ENCODE data around the gene ADRM1.

The ADRM1 gene

DNA sequence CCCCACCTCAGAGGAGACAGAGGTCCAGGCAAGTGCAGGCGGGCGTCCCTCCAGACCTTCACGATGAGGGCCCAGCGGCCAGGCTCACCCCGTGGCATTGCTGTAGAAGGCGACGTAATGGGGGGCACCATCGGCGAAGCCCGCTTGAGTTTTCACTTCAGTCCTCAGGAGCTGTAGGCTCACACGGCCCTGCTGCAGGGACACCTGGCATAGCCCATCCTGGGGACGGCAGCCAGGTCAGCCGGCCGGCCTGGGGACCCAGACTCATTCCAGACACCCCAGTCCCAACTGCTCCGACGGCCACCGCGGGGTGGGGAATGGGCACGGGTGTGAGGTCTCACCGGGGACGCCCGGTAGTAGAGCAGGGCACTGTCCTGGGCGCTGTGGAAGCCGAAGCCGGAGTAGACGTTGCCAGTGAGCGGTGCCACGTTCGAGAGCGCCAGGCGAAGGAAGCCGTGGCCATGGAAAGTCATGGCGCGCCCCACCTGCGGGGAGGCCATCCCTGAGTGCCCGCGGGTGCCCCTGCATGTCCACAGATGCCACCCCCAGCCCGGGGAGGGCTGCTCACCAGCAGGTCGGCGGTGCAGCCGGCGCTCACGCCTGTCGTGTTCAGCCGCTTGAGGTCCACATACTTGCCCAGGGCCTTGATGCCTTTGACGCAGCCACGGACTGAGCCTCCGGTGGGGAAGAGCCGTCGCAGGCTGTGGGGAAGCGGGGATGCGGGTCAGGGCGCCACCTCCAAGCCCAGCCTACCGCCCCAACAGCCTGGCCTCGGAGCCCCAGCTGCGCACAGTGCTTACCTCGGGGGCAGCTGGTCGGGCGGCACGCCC is 9.2 kb downstream of the ADRM1 start:
- DNase-seq, result no peak

DNA sequence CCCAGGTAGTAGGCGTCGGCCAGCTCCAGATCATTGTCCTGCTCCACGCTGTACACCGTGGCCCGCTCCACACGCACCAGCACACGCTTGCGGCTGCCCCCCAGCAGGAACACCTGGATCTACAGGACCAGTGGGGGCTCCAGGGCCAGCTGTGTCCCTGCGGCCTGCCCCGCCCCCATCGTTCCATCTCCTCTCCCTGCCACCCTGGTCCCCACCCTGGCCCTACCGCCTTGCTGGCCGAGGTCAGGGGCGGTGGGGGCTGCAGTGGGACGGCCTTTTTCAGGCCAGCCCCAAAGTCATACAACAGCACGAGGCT is 9.8 kb downstream of the ADRM1 start:
- no peak for DNase-seq

DNA sequence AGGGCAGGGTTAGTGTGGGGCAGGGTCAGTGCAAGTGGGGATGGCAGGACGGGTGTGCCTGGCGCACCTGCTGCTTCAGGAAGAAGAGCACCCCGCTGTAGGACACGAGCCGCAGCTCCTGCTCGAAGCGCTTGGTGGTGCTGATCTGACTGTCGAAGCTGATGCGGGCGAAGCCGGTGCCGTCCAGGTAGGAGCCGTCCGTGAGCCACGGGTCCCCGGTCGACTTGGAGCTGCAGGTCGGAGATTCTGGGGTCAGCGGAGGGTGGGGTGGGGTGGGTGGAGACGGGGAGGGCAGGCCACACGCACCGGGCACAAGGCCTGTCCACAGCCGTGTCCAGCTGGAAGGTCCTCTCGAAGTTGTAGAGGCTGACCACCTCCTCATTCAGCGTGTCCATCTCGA is 10.2 kb downstream of the ADRM1 start:
- DNase-seq, result no peak

DNA sequence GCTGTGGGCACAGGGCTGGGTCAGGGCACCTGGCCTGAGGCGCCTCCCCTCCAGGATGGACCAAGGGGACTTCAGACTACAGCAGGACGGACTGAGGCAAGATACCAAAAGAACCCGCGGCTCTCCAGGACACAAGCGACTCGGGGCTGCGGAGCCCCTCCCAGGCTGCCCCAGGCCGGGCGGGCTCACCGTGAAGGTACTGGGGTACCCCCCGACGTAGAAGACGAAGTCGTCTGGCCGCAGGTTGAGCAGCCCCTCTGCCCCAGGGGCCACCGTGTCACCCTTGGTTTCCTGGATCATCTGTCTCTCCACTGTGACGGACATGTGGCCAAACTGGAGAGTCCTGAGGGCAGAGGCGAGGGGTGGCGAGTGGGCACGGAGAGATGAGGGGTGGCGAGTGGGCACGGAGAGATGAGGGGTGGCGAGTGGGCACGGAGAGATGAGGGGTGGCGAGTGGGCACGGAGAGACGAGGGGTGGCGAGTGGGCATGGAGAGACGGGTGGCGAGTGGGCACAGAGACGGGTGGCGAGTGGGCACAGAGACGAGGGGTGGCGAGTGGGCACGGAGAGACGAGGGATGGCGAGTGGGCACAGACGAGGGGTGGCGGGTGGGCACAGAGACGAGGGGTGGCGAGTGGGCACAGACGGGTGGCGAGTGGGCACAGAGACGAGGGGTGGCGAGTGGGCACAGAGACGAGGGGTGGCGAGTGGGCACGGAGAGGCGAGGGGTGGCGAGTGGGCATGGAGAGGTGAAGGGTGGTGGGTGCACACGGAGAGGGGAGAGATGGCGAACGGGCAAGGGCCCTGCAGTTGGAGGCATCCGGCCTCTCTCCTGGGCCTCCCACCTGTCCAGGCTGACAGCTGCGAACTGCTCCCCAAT is 10.9 kb downstream of the ADRM1 start:
- no peak for DNase-seq

DNA sequence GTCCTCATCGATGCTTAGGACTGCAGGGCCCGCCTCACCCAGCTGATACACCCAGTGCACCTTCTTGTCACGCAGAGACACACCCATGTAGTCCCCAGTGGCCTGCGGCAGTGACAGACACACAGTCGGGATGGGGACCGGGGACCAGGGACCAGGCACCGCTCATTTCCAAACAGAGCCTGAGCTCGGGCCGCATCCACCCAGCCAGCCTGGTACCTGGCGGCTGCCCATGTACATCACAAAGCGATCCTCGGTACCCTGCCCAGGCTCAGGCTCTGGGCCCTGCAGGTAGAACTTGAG is 11.5 kb downstream of the ADRM1 start:
- no peak for DNase-seq

DNA sequence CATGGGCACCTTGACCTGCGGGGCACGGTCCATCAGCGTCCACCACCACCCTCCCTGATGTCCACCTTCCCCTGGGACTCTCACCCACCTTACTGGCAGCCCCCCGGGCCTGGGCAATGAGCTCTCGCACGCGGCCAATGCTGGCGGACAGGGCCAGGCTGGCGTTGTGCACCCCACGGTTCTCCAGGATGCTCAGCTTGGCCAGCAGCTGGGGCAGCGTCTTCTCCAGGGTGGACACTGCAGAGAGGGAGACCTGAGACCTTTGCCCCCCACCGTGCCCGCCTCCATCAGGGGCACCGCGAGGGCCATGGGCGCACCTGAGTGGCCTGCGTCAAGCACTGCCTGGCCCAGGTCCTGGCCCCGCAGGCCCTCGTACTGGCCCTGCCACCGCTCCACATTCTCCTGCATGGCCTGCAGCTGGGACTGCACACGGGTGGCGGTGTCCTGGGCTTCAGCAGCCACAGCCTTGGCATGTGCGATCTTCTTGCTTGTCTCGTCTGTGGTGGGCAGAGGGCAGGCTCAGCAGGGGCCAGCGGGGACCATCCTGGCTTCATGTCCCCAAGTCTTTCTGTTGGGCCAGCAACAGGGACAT is 12.0 kb downstream of the ADRM1 start:
- no peak for DNase-seq

DNA sequence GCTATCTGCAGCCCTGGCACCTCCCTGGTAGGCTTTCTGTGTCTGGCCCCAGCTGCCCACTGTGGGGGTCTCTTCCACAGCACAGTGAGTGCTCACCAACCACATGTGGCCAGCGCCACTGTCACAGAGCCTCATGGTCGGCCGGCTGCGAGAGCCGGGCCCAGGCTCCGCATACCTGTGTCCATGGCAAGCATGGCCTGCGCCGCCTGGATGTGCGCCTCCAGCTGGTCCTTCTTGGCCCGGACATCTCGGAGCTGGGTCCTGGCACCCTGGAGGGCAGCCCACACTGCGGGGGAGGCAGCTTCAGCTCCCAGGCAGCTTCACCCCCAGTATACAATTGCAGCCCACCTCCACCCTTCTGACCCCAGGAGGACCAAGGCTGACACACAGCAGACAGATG is 13.0 kb downstream of the ADRM1 start:
- DNase-seq, result no peak

DNA sequence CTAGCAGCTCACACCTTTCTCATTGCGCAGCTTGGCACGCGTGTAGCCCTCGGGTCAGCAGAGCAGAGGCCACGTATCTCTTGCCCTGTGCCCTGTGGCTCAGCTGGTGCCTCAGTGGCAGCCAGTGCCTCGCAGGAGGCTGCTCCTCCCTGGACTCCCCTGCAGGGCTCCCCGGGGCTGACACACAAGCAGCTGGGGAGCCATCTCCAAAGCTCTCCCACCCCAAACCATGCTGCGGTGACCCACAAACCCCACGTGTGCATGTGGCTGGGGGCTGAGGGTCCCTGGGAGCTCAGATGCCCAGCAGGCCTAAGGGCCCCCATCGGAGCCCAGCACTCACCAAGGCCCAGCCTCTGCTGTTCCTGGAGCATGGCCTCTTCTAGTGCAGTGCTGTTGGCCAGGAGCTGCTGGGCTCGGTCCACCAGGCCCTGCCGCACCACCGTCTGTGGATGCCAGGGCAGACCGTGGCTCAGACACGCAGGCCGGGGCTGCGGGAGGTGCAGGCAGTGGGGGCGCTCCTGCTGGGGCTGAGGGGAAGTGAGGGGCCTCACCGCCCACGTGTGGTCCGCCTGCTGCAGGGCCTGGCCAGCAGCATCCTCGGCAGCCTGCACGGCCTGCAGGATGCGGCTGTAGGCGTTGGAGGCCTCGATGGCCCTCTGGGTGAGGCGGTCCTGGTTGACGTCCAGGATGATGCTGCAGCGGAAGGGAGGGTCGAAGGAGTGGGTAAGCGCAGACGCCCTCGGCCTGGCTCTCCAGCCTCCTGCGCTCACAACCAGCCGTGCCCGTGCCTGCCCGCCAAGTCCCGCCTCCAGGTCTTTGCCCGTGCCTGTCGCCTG is 13.8 kb downstream of the ADRM1 start:
- DNase-seq, result no peak

DNA sequence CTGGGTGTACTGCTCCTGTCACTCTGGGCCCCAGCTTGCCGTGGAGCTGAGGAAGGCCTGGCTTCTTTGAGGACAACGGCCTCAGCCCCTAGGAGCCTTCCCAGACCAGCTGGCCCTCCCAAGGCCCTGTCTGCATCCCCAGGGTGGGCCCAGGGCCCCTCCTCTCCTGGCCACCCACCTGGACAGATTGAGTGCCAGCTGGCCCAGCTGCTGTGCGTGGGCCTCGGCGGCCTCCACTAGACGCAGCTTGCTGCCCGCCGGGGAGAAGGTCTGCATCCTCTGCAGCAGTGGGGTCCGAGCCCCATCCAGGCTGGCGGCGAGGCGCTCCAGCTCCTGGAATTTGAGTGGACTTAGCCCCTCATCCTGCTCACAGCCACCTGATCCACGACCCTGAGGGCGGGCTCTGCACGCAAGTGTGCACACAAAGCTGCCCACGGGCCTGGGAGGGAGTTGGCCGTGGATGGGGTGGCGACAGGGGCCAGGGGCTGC is 14.4 kb downstream of the ADRM1 start:
- no peak for DNase-seq

DNA sequence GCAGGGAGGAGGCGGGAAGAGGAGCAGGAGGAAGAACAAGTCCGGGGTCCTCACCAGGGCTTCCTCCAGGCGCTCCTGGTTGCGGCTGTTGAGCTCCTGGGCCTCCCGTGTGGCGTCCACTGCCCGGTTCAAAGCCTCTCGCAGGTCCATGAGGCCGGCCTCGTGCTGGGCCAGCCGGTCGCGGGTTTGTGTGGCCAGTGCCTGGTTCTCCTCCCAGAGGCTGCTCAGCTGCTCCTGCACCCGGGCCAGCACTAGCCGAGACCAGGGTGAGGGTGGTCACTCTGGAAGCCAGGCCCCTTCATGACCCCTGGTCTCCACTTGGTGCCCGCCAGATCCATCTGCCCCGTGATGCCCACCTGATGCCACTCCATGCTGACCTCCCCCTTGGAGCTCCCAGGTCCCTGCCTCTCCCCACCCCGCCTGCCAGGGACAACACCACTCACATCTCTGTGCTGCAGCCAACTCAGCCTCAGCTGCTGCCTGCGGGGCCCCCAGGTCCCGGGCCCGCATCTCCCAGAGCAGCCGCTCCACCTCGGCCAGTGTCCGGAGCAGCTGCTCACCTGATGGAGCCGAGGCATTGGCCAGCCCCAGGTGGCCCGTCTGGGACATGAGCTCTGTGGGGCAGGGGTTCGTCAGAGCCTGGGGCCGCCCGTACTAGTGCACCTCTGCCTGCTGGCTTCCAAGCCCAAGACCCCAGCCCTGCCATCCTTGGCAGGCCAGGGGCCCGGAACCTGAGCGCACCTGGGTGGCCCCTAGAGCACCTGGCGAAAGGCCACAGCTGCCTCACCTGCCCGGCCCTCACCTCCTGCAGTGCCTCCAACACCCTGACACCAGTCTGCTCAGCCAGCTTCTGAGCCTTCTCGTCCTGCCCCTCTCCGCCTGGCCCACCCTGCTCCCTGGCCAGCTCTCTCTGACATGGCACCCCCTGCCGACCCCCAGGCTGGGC is 15.9 kb downstream of the ADRM1 start:
- peak; percentile 7 for DNase-seq

DNA sequence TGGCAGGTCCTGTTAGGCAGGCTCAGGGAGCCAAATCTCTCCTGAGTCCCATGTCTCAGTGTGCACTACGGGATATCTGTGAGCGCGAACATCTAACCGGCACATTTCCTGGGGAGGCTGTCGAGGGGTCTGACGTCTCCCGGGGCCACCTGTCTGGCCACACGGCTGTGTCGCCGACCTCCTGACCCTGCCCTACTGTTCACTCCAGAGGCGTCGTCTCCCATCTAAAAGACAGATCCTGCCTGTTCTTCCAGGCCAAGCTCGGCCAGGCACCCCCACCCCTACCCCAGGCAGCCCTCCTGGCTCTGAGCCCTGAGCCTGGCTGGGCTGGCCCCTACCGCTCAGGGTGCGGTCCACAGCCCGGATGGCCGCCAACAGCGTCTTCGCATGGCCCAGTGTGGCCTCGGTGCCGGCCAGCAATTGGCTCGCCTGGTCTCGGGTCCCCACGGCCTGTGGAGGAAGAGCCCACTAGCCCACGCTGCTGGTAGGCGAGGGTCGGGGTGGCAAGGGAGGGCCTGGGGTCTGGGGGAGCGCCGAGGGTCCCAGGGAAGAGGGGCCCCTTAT is 16.6 kb downstream of the ADRM1 start:
- no peak for DNase-seq

DNA sequence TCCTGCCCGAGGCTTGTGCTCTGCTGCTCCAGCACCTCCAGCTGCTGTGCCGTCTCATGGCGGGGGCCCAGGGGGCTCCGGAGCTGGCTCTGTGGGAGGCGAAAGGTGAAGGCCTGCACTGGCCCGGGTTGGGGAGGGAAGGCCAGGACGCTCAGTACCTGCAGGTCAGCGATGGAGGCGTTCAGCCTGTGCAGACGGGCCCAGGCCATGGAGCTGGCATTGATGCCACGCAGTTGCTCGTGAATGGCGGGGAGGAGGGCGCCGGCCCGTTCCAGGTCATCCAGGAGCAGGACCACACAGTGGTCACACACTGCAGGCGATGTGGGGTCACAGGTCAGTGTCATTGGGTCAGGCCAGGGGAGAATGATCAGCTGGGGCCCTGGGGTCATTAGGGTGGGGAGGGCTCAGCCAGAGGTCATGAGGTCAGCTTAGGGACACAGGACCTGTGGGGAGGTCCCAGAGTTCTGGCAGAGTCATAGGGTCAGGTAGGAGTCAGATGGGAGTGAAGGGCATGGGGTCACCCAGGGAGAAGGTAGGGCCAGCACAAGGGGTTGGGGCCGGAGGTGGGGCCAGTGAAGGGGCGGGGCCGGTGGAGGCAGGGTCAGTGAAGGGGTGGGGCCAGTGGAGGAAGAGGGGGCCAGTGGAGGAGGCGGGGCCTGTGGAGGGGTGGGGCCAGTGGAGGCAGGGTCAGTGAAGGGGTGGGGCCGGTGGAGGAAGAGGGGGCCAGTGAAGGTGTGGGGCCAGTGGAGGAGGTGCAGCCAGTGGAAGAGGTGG is 18.0 kb downstream of the ADRM1 start:
- DNase-seq, result peak; percentile 53

DNA sequence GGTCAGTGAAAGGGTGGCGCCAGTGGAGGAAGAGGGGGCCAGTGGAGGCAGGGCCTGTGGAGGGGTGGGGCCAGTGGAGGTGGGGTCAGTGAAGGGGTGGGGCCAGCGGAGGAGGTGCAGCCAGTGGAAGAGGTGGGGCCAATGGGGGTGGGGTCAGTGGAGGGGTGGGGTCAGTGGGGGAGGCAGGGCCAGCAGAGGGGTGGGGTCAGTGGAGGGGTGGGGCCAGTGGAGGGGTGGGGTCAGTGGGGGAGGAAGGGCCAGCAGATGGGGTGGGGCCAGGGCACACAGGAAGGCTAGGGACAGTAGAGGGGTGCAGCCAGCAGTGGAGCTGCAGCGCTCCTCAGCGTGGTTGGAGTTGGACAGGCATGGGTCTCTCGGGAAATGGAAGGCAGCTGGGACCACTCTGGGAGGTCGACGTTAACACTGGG is 18.7 kb downstream of the ADRM1 start:
- DNase-seq, result peak; percentile 57

DNA sequence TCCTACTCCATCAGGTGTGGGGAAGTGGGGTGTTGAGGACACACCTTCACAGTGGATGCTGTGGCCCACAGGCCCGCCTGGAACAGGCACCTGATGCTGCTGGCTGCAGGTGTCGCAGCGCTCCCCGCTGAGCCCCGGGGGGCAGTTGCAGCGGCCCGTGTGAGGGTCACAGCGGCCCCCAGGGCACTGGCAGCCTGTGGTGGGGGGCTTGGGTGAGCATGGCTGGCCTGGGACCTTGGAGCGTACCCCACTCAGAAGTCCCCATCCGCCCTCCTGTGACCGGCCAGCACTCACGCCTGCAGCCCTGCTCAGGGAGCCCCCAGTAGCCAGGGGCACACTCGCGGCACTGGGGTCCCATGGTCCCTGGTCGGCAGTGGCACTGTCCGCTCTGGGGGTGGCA is 19.2 kb downstream of the ADRM1 start:
- no peak for DNase-seq

DNA sequence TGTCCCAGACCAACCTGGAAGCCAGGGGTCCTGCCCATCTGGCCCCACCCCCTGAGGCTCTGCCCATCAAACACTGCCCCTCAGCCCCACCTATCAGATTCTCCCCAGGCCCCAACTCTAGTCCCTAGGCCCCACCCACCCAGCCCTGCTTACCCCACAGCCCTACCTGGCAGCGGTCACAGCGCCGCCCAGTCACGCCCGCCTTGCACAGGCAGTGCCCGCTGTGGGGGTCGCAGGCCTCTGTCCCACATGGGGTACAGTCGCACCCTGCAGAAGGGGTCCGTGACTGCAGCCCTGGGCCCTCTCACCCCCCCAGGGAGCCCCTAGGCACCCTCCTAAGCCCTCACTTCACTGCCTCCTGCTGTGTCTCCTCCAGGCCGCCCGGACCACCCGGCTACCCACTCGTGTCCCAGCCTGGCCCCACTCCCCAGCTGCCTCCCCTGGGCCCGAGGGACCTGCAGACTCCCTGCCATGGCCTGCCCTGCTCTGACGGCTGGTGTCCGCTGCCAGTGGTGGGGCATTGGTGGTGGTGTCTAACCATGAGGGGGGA is 19.8 kb downstream of the ADRM1 start:
- DNase-seq, result no peak

DNA sequence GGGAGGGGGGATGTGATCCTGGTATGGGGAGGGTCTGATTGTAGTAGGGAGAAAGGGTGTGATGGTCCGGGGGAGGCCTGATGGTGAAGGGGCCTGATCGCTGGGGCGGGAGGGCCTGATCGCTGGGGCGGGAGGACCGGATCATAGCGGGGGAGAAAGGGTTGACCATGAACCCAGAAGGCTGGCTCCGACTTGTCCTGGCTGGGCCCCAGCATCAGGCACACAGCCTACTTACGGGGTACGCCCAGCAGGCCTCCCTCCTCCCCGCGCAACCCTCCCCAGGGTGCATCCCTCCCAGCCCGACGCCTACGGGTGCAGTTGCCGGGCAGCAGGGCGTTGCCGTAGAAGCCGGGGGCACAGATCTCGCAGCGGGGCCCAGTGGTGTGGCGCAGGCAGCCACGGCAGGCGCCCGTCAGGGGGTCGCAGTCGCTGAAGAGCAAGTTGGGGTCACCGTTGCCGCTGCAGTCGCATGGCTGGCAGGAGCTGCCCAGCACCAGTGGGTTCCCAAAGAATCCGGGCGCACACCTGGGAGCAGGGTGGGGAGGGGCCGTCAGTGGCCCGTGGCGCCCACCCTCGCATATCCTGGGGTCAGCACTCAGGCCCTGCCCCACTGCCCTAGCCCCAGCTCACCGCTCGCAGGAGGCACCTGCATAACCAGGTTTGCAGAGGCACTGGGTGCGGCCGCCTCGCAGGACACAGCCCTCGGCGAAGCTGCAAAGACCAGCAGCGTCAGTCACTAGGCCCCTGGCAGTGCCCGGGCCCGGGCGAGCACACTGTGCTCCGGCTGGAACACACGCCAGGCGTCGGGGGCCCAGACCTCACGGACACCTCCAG is 20.6 kb downstream of the ADRM1 start:
- no peak for DNase-seq

DNA sequence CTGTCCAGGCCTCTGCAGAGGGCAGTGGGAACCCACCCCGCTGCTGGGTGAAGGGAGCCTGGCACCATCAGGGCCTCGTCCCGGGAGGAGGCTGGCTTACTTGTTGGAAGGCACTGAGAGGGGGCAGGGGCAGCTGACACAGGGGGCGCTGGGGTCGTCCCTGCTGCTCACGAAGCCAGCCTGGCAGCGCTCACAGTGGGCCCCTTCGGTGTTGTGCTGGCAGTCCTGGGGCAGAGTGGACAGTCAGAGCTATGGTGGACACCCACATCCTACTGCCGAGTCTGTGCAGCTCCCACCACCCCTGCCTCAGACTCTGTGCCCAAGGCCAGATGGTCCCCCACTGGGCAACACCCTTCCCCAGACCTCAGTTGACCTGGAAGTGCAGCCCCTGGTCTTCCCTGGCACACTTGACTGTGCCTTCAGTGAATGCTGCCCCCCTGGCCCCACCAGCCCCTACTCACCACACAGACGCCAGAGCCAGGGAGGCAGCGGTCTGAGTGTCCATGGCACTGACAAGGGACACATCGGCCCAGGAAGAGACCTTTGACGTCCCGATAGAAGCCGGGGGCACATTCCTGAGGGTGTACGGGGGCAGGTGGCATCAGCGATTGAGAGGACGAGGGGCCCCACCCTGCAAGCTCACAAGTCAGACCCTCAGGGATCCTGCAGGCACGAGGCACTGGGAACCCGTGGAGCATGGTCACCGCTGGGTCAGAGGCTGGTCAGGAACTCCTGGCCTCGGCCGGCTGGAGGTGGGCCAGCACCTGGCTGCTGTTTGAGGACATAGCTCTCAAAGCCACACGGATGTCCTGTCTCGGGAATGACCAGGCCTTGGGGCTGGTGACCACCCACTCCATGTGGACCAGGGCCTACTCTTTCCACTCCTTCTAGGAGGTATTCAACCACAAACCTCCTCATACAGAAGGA is 21.4 kb downstream of the ADRM1 start:
- no peak for DNase-seq
